K562 (cell line): ENCODE results near the gene ZKSCAN3. TPM values are rescaled to one million over a fixed set of nuclear protein-coding genes. Genes with fewer than 3 reads are reported as not detected.

Experiments
- E2F3 ChIP-seq: fragments of 250-450 bp; sonication (Bioruptor Pico); IDR thresholded peaks from 2 replicates; pipeline ENCODE4 v1.4.0; 2020; ENCODE audit warnings: mild to moderate bottlenecking
- GTF3C2 ChIP-seq: IDR thresholded peaks from 3 replicates; pipeline ENCODE4 v1.6.1; 2011; ENCODE audit warnings: borderline replicate concordance, mild to moderate bottlenecking, moderate library complexity; ENCODE audit not compliant: insufficient read length; ENCODE audit errors: extremely low read depth
- MED1 ChIP-seq: sonication (generic); formaldehyde crosslinking; IDR thresholded peaks from 2 replicates; pipeline ENCODE4 v1.8.1; 2023; ENCODE audit warnings: missing genetic modification reagents, borderline replicate concordance
- MITF ChIP-seq: IDR thresholded peaks from 2 replicates; pipeline ENCODE4 v1.6.1; 2014; ENCODE audit warnings: antibody characterized with exemption
- NFXL1 ChIP-seq: fragments of 450-650 bp; formaldehyde crosslinking; IDR thresholded peaks from 2 replicates; pipeline ENCODE4 v1.4.0; 2021; ENCODE audit warnings: mild to moderate bottlenecking
- PTBP1 ChIP-seq: fragments of 200-400 bp; formaldehyde crosslinking; IDR thresholded peaks from 2 replicates; pipeline ENCODE4 v1.6.1; 2017; ENCODE audit warnings: low read depth, low read length
- RBFOX2 ChIP-seq: fragments of 200-400 bp; formaldehyde crosslinking; IDR thresholded peaks from 2 replicates; pipeline ENCODE4 v1.6.1; 2017; ENCODE audit warnings: low read depth, mild to moderate bottlenecking, low read length, moderate library complexity
- RBM25 ChIP-seq: fragments of 200-400 bp; formaldehyde crosslinking; IDR thresholded peaks from 2 replicates; pipeline ENCODE4 v1.6.1; 2018; ENCODE audit warnings: low read length, low read depth, moderate library complexity; ENCODE audit not compliant: severe bottlenecking
- RCOR1 ChIP-seq, 2 experiments: IDR thresholded peaks; 2 replicates each; pipeline ENCODE4 v1.6.1; 2012; ENCODE audit warnings: low read depth in 2 of 2, low read length in 2 of 2, borderline replicate concordance in 1 of 2, improper control_type of control experiment in 1 of 2
- SMC3 ChIP-seq: conservative IDR thresholded peaks from 2 replicates; pipeline ENCODE4 v1.6.1; 2011; ENCODE audit warnings: low read depth, low read length, improper control_type of control experiment; ENCODE audit not compliant: insufficient read depth
- ZNF592 ChIP-seq: fragments of 450-650 bp; IDR thresholded peaks from 2 replicates; pipeline ENCODE4 v1.6.1; 2017; ENCODE audit warnings: antibody characterized with exemption, mild to moderate bottlenecking
- polyA plus RNA-seq, 8 experiments: library from polyadenylated mRNA; depleted of rRNA in 4 of 8; stranded (reverse) in 5 of 8; unstranded in 3 of 8; fragments of >200 nt; fragmentation: Nextera tagmentation in 2 of 8; fragmentation: Illumina TruSeq in 1 of 8; extraction: Ambion mirVana in 2 of 8; extraction: Trizol in 1 of 8; gene quantifications; 2 replicates each; pipeline versions ENCODE4 v1.2.1 to v1.2.3, GENCODE V29; 2011 to 2014; ENCODE audit warnings: inconsistent platforms in 1 of 8, missing spikeins in 1 of 8
- total RNA-seq, 7 experiments: library from RNA; depleted of rRNA in 6 of 7; stranded (reverse); fragments of >200 nt in 6 of 7; fragmentation: Illumina TruSeq in 2 of 7; extraction: Trizol in 2 of 7; gene quantifications; 2 replicates each; pipeline versions ENCODE4 v1.2.1 to v1.2.3, GENCODE V29; 2011 to 2021; ENCODE audit warnings: low replicate concordance in 1 of 7

ZKSCAN3 gene
- total and polyA plus RNA-seq, 9 of the 15 experiments (the other 6 are each of a cell fraction or from before 2014, with no cell fraction given) = 3.0 to 12.4 (median 10.2) TPM

GRCh38 chr6:28383235-28384142, 33.7 kb downstream of the ZKSCAN3 start (continued):
- TF ChIP-seq MITF = peak; percentile 28; the same call in 1 of the 2 replicates
- TF ChIP-seq RCOR1 (IDR thresholded peaks at IDR 0.05; ENCODE audit: borderline replicate concordance in 1 of 2, low read depth in 2 of 2, low read length in 2 of 2) = peak in 1 of 2 experiments; percentile 49; a peak in 1 of 4 replicates
- no peak for TF ChIP-seq RBM25
- TF ChIP-seq ZNF592 = peak; percentile 61; the same call in 1 of the 2 replicates
- no peak for TF ChIP-seq MED1 (CRISPR knock-in tag)
- TF ChIP-seq E2F3 (CRISPR knock-in tag) = no peak
- no peak for TF ChIP-seq GTF3C2
- peak; percentile 78; the same call in 1 of the 2 replicates for TF ChIP-seq PTBP1
- TF ChIP-seq SMC3 = no peak; the same call in 1 of the 2 replicates
- no peak for TF ChIP-seq NFXL1
- peak; percentile 57 for TF ChIP-seq RBFOX2
